GM21529 (cell line): ENCODE data around the gene SERGEF.

Experiments
- ATAC-seq: cut with Tn5 transposase; IDR thresholded peaks from one replicate; pipeline ENCODE4 v1.9.1; 2021; ENCODE audit not compliant: unreplicated experiment

Gene SERGEF

GRCh38 chr11:17740649-17741235 is 272.1 kb downstream of the SERGEF start:
- ATAC-seq: no peak

- no peak for ATAC-seq
Measured at GRCh38 chr11:17739945-17740338, 272.9 kb downstream of the SERGEF start.

GRCh38 chr11:17738151-17738973 is 274.5 kb downstream of the SERGEF start:
- ATAC-seq: no peak
